Thyroid gland (tissue), 4 donors: ENCODE data around the gene PDGFC. TPM values are rescaled to one million over a fixed set of nuclear protein-coding genes. Genes with fewer than 3 reads are reported as not detected.

Source experiments
- DNase-seq, 2 donors: peaks; one replicate each; pipeline ENCODE4 v3.0.0-alpha.2; 2019
- H3K27ac ChIP-seq, 3 donors: fragments of 200-600 bp; sonication (generic); 1 replicate in 2 of 3; 2 replicates in 1 of 3; pipeline ENCODE4 v1.5.1; 2016 to 2019; ENCODE audit warnings: mild to moderate bottlenecking in 1 of 3, moderate library complexity in 1 of 3
- H3K27me3 ChIP-seq: fragments of 200-600 bp; sonication (generic); one replicate; pipeline ENCODE4 v1.5.1; 2019
- H3K36me3 ChIP-seq, 2 donors: fragments of 200-600 bp; sonication (generic); one replicate each; pipeline ENCODE4 v1.5.1; 2016 to 2019
- H3K4me1 ChIP-seq, 2 donors: fragments of 200-600 bp; sonication (generic); one replicate each; pipeline ENCODE4 v1.5.1; 2017 to 2019
- H3K4me3 ChIP-seq, 3 donors: fragments of 200-600 bp; sonication (generic); replicated peaks in 1 of 3; 1 replicate in 2 of 3; 2 replicates in 1 of 3; pipeline ENCODE4 v1.5.1; 2016; ENCODE audit warnings: mild to moderate bottlenecking in 1 of 3
- H3K9me3 ChIP-seq: fragments of 200-600 bp; sonication (generic); one replicate; pipeline ENCODE4 v1.5.1; 2017
- POLR2A ChIP-seq, 2 donors: fragments of 450-650 bp; IDR thresholded peaks; one replicate each; pipeline ENCODE4 v1.6.1; 2017; ENCODE audit warnings: antibody characterized with exemption in 2 of 2, mild to moderate bottlenecking in 2 of 2, moderate library complexity in 1 of 2
- WGBS, 2 donors: methylation state at CpG; one replicate each; pipeline ENCODE4 v1.1.5; 2017; 5-methylcytosine and 5-hydroxymethylcytosine counted together
- intact Hi-C: fragments of 100-400 bp; cut with DNase I; formaldehyde crosslinking; loops from one replicate; pipeline ENCODE4 v1.15.1; 2023
- total RNA-seq, 4 donors: library from RNA; depleted of rRNA; stranded (reverse); fragments of >200 nt; gene quantifications; one replicate each; pipeline ENCODE4 v1.2.3, GENCODE V29; 2016
- TF ChIP-seq, protein P1 (sequence below), 6 experiments: fragments of 200-600 bp in 3 of 6; fragments of 450-650 bp in 3 of 6; sonication (generic) in 3 of 6; IDR thresholded peaks; one replicate each; pipeline ENCODE4 v1.5.1; 2016 to 2019; ENCODE audit warnings: antibody characterized with exemption in 6 of 6, mild to moderate bottlenecking in 2 of 6, inconsistent platforms in 1 of 6, moderate library complexity in 1 of 6

The PDGFC gene
- total RNA-seq, 4 donors from 2014 or later = 28.9 to 34.6 (median 29.9) TPM

DNA sequence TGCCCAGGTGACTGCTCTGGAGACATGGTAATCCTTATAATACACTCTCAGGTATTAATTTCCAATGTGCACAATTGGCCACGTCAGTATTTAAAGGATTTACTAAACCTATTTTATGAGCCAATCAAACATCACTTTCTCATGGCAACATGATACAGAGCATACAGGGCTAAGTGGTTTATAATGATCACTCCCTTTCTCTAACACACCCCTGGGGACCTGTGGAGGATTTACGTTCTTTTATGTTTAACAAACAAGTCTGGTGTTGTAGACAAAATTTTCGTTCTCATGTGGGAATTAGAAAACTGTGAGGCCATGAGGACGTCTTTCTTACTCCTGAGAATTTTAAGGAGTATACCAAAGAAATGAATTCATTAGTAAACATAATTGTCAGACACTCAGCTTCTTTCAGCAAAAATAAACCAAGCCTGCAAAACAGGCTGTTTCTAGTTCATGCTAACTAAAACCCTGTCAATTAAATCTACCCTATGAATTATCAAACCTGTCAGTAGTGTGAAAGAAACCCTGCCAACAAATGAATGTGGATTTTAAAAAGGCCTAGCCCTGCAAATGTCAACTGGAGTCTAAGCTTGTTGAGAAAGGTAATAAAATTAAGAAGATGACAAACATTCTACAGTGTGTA is 155.8 kb downstream of the PDGFC start:
- WGBS, 2 donors = 71 to 83% methylated on average over 4 of the region's 4 CpGs
- Histone ChIP-seq H3K27ac (no peak overlapping the region), H3K4me1 (no peaks in the 10 kb centered on the region), H3K36me3 (no peaks in the 10 kb centered on the region), H3K4me3 (no peak overlapping the region), H3K27me3 (no peaks in the 10 kb centered on the region), H3K9me3 (no peaks in the 10 kb centered on the region)
- TF ChIP-seq, protein P1, sequence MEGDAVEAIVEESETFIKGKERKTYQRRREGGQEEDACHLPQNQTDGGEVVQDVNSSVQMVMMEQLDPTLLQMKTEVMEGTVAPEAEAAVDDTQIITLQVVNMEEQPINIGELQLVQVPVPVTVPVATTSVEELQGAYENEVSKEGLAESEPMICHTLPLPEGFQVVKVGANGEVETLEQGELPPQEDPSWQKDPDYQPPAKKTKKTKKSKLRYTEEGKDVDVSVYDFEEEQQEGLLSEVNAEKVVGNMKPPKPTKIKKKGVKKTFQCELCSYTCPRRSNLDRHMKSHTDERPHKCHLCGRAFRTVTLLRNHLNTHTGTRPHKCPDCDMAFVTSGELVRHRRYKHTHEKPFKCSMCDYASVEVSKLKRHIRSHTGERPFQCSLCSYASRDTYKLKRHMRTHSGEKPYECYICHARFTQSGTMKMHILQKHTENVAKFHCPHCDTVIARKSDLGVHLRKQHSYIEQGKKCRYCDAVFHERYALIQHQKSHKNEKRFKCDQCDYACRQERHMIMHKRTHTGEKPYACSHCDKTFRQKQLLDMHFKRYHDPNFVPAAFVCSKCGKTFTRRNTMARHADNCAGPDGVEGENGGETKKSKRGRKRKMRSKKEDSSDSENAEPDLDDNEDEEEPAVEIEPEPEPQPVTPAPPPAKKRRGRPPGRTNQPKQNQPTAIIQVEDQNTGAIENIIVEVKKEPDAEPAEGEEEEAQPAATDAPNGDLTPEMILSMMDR (IDR thresholded peaks at IDR 0.05) = no peak
- TF ChIP-seq POLR2A (IDR thresholded peaks at IDR 0.05) = no peak
- intact Hi-C loops = no loop called here
- no peak for DNase-seq

DNA sequence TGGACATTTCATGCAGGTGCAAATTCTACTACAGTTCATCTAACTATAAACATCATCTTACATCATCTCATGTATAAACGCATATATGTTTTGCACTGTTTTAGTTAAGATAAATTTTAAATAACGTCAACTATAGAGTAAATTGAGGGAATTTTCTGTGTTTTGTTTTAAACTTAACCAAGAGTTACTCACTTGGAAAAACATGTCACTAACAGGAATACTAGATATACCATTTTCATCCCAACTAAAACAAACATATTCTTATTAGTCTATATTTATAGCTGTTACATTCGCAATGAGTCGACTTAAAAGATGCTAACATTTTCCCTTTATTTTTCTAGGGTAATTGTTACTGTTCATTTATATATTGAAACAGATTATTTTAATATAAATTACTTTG is 159.6 kb downstream of the PDGFC start:
- 93 to 98% methylated on average over 4 of the region's 4 CpGs for WGBS, 2 donors

DNA sequence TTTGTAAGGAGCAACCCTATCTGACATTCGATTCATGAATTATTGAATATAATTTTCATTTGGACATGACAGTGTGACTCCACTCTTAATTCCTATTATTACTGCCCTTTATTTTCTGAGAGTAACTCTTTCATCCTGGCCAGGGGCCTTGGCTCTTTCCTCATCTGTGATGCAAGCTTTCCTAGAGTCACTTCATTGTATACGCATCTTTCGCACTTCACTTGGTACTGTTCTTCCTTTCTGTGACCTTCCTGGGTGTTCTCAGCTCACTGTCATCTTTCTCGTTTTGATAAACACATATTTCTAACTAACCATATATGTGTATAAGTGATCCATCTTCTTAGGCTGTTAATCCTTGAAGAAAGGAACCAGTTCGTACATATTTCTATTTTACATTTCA is 160.3 kb downstream of the PDGFC start:
- intact Hi-C loops = no loop called here
- no peak for DNase-seq
- 92 to 94% methylated on average over 5 of the region's 5 CpGs for WGBS, 2 donors
- H3K36me3 ChIP-seq = no peaks in the 10 kb centered on the region
- H3K27me3 ChIP-seq = no peaks in the 10 kb centered on the region
- peaks cover 0 to 5% of the 10 kb centered on the region in 2 donors for H3K4me1 ChIP-seq
- no peak overlapping the region for H3K4me3 ChIP-seq
- TF ChIP-seq, protein P1 (IDR thresholded peaks at IDR 0.05) = no peak
- no peak for TF ChIP-seq POLR2A (IDR thresholded peaks at IDR 0.05)
- no peaks in the 10 kb centered on the region for H3K9me3 ChIP-seq
- no peak overlapping the region for H3K27ac ChIP-seq

More for the DNA sequence above, 159.6 kb downstream of the PDGFC start:
- Histone ChIP-seq H3K9me3 (no peaks in the 10 kb centered on the region), H3K4me1 (peaks cover 0 to 3% of the 10 kb centered on the region in 2 donors), H3K27me3 (no peaks in the 10 kb centered on the region), H3K36me3 (no peaks in the 10 kb centered on the region), H3K27ac (no peak overlapping the region), H3K4me3 (no peak overlapping the region)
- intact Hi-C loops = no loop called here
- TF ChIP-seq, protein P1 (IDR thresholded peaks at IDR 0.05) = no peak
- TF ChIP-seq POLR2A (IDR thresholded peaks at IDR 0.05) = no peak
- DNase-seq = no peak

DNA sequence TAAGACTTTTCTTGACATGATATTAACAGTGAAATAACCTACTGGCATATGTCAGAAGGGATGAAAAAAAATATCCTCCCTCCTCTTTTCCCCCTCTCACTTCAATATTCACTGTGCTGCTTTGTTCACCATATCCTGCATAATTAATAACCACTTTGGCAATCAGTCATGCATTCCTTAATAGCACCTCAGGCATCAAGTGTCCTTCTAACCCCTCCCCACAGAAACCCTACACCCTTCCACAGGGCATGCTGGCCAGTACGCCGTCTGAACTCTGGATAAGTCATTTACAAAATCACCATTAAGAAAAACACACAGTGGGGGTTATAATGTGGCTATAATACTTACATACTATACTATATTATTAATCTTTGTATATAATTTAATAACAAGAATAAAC is 165.9 kb downstream of the PDGFC start:
- Histone ChIP-seq H3K4me1 (peaks cover 9 to 17% of the 10 kb centered on the region in 2 donors), H3K36me3 (no peaks in the 10 kb centered on the region), H3K27me3 (no peaks in the 10 kb centered on the region), H3K9me3 (no peaks in the 10 kb centered on the region), H3K27ac (no peak overlapping the region), H3K4me3 (no peak overlapping the region)
- DNase-seq = no peak
- no peak for TF ChIP-seq POLR2A (IDR thresholded peaks at IDR 0.05)
- TF ChIP-seq, protein P1 (IDR thresholded peaks at IDR 0.05) = no peak
- 58% methylated on average over 2 of the region's 2 CpGs for WGBS, 2 donors
- intact Hi-C loops = no loop called here

DNA sequence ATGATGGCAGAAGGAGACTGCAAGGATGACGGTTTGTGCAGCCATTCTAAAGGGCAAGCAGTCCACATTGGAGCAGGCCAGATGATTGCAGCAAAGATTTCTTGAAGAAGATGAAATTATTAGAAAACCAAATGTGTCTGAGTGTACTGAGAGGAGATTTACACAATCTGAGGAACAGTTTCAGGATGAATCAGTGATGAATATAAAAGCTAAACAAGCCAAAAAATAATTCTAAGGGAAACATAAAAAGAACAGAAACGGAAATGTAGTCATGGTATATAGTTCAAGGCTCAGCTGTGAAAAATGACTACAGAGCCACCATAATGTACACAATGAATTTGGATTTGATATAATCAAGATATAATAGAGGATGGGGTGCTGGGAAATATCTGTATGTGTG is 168.5 kb downstream of the PDGFC start:
- Histone ChIP-seq H3K9me3 (no peaks in the 10 kb centered on the region), H3K36me3 (no peaks in the 10 kb centered on the region), H3K4me1 (peaks cover 9 to 17% of the 10 kb centered on the region in 2 donors), H3K27me3 (no peaks in the 10 kb centered on the region), H3K27ac (no peak overlapping the region), H3K4me3 (no peak overlapping the region)
- 82 to 86% methylated on average over 2 of the region's 2 CpGs for WGBS, 2 donors
- DNase-seq = no peak
- TF ChIP-seq, protein P1 (IDR thresholded peaks at IDR 0.05) = no peak
- TF ChIP-seq POLR2A (IDR thresholded peaks at IDR 0.05) = no peak
- intact Hi-C loops = no loop called here
